Measurements from ENCODE around the gene ZFPM1. TPM values are rescaled to one million over a fixed set of nuclear protein-coding genes. Genes with fewer than 3 reads are reported as not detected.

The ZFPM1 gene
- total RNA-seq, 1 donor from 2014 or later = 5.7 TPM

DNA sequence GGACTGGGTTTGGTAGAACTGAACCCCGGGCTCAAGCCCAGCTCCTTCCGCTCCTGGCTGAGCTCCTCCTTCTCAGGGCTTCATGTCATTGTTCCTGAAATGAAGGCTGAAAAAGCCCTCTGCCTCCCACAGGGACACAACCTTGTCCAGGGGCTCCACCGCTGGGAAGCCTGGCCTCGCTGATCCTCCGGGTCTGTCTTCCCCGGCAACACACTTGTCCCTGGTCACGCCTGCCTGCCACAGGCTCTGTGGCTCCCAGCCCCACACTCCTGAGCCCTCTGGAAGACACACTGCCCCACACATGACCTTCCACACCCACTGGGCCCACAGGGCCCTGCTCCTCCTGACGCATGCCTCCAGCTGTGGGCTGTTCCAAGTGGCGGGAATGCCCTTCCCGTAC, 99.1 kb downstream of the ZFPM1 start:
- intact Hi-C loops (cut with micrococcal nuclease) = no loop called here
- Histone ChIP-seq H3K27me3 (ENCODE audit: low read depth) (peaks cover 88% of the 10 kb centered on the region), H3K27ac (replicated peaks) (no peak overlapping the region), H3K4me3 (no peak overlapping the region), H3K36me3 (no peaks in the 10 kb centered on the region), H3K4me1 (peaks cover 13% of the 10 kb centered on the region), H3K9me3 (replicated peaks) (no peaks in the 10 kb centered on the region)
- DNase-seq = no peak
- TF ChIP-seq, protein P1, sequence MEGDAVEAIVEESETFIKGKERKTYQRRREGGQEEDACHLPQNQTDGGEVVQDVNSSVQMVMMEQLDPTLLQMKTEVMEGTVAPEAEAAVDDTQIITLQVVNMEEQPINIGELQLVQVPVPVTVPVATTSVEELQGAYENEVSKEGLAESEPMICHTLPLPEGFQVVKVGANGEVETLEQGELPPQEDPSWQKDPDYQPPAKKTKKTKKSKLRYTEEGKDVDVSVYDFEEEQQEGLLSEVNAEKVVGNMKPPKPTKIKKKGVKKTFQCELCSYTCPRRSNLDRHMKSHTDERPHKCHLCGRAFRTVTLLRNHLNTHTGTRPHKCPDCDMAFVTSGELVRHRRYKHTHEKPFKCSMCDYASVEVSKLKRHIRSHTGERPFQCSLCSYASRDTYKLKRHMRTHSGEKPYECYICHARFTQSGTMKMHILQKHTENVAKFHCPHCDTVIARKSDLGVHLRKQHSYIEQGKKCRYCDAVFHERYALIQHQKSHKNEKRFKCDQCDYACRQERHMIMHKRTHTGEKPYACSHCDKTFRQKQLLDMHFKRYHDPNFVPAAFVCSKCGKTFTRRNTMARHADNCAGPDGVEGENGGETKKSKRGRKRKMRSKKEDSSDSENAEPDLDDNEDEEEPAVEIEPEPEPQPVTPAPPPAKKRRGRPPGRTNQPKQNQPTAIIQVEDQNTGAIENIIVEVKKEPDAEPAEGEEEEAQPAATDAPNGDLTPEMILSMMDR (IDR thresholded peaks at IDR 0.05; ENCODE audit: borderline replicate concordance) = no peak

DNA sequence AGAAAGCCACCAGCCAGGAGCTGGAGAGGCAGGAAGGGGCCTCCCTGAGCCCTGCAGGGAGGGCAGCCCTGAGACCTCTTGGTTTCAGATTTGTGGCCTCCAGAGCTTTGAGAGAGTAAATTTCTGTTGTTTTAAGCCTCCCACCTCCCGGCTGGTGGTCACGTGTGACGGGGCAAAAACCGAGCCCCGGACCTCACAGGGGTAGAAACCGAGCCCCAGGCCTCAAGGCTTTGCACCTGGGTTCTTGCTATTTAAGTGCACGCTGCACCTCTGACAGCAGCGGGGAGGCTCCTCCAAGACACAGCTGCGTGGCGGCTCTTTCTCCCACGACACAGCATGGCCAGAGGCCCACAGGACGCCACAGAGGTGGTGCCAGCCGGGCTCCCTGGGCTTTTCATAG, 99.7 kb downstream of the ZFPM1 start:
- TF ChIP-seq, protein P1 (IDR thresholded peaks at IDR 0.05; ENCODE audit: borderline replicate concordance) = no peak
- Histone ChIP-seq H3K9me3 (replicated peaks) (no peaks in the 10 kb centered on the region), H3K4me3 (no peak overlapping the region), H3K4me1 (peaks cover 13% of the 10 kb centered on the region), H3K27me3 (ENCODE audit: low read depth) (peaks cover 93% of the 10 kb centered on the region), H3K27ac (replicated peaks) (no peak overlapping the region), H3K36me3 (no peaks in the 10 kb centered on the region)
- intact Hi-C loops (cut with micrococcal nuclease) = no loop called here
- DNase-seq = no peak

DNA sequence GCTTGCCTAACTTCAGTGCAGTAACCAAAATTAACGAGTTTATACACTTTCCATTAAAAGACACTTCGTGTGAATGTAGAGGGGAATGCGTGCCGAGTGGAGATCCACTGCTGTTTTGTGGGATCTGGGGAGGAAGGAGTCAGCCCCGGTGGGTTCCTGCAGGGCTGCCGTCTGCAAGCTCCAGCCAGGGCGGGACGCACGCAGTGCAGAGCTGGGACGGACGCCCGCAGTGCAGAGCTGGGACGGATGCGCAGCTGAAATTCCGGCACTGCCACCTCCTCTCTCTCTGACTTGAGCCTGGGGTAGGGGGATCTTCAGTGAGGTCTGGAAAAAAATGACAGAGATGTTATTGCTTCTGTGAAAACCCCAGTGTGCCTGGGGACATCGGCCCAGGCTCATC, 100.7 kb downstream of the ZFPM1 start:
- Histone ChIP-seq H3K4me3 (no peak overlapping the region), H3K27ac (replicated peaks) (no peak overlapping the region), H3K9me3 (replicated peaks) (no peaks in the 10 kb centered on the region), H3K27me3 (ENCODE audit: low read depth) (peaks cover 91% of the 10 kb centered on the region), H3K36me3 (no peaks in the 10 kb centered on the region), H3K4me1 (peaks cover 15% of the 10 kb centered on the region)
- intact Hi-C loops (cut with micrococcal nuclease) = no loop called here
- DNase-seq = no peak
- TF ChIP-seq, protein P1 (IDR thresholded peaks at IDR 0.05; ENCODE audit: borderline replicate concordance) = no peak

DNA sequence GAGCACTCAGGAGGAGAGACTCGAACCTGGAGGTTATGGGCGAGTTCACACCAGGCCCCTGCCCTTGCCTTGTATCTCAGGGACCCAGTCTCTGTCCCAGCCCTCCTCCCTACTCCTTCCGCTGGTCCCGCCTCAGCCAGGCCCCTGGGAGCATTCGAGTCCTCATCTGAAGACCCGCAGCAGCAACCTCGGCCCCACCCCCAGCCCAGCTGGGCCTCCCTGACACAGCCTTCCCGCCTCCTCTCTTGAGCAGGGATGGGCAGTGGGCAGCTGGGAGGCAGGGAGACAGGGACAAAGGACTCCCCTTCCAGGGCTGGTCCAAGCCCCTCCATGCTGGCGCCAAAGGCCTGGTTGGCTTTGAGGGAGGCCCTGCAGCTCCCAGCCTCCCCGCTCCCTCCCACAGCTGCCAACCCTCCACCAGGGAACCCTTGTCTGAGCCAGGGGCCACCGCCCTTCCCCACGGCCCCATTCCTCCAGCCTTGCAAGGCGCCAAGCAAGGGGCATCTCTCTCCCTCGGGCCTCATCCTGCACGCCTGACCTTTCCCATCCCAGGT, 101.7 kb downstream of the ZFPM1 start:
- Histone ChIP-seq H3K9me3 (replicated peaks) (no peaks in the 10 kb centered on the region), H3K4me3 (no peak overlapping the region), H3K27ac (replicated peaks) (no peak overlapping the region), H3K36me3 (no peaks in the 10 kb centered on the region), H3K4me1 (peaks cover 20% of the 10 kb centered on the region), H3K27me3 (ENCODE audit: low read depth) (peaks cover 84% of the 10 kb centered on the region)
- TF ChIP-seq, protein P1 (IDR thresholded peaks at IDR 0.05; ENCODE audit: borderline replicate concordance) = no peak
- no peak for DNase-seq
- intact Hi-C loops (cut with micrococcal nuclease) = no loop called here

DNA sequence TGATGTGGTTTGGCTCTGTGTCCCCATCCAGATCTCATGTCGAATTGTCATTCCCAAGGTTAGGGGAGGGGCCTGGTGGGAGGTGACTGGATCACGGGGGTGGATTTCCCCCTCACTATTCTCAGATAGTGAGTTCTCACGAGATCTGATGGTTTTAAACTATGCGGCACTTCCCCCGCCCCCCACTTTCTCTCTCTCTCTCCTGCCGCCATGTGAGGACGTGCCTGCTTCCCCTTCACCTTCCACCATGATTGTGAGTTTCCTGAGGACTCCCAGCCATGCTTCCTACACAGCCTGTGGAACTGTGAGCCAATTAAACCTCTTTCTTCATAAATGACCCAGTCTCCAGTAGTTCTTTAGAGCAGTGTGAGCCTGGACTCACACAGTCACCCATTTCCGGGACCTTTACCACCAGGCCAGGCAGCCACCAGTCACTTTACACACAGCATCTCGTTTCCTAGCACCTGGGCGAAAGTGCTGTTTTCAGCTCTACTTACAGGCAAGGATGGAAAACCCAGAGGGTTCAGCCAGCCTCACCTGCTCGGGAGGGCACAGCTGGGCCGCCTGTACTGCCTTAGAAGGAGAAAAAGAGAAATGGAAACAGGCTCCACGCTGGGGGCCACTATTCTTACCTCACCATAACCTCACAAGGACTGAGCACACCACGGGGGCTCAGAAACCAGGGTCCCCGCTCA, 103.4 kb downstream of the ZFPM1 start:
- TF ChIP-seq, protein P1 (IDR thresholded peaks at IDR 0.05; ENCODE audit: borderline replicate concordance) = no peak
- Histone ChIP-seq H3K4me1 (peaks cover 7% of the 10 kb centered on the region), H3K9me3 (replicated peaks) (no peaks in the 10 kb centered on the region), H3K4me3 (no peak overlapping the region), H3K27me3 (ENCODE audit: low read depth) (peaks cover 71% of the 10 kb centered on the region), H3K36me3 (no peaks in the 10 kb centered on the region), H3K27ac (replicated peaks) (no peak overlapping the region)
- no peak for DNase-seq
- intact Hi-C loops (cut with micrococcal nuclease) = no loop called here
